Uterus (tissue), 2 donors: ENCODE results near the gene ADGRG6.

ENCODE experiments used
- CTCF ChIP-seq, 4 experiments: fragments of 200-600 bp in 2 of 4; fragments of 450-650 bp in 2 of 4; sonication (generic) in 2 of 4; IDR thresholded peaks; one replicate each; pipeline ENCODE4 v1.5.1; 2016 to 2019; ENCODE audit warnings: antibody characterized with exemption in 4 of 4, mild to moderate bottlenecking in 2 of 4, moderate library complexity in 1 of 4
- POLR2A ChIP-seq, 2 donors: fragments of 450-650 bp; IDR thresholded peaks; one replicate each; pipeline ENCODE4 v1.6.1; 2016; ENCODE audit warnings: antibody characterized with exemption in 2 of 2, mild to moderate bottlenecking in 1 of 2, moderate library complexity in 1 of 2

GRCh38 chr6:142377497-142377848 is 75.7 kb downstream of the ADGRG6 start:
- TF ChIP-seq CTCF (IDR thresholded peaks at IDR 0.05): no peak
- TF ChIP-seq POLR2A (IDR thresholded peaks at IDR 0.05): no peak
